HEK293 (cell line): ENCODE results near the gene BEST1.

Source experiments
- CTCF ChIP-seq: fragments of 450-650 bp; formaldehyde crosslinking; IDR thresholded peaks from 2 replicates; pipeline ENCODE4 v1.5.1; 2016; ENCODE audit warnings: missing biosample characterization, missing genetic modification characterization
- HOXA7 ChIP-seq: sonication (generic); formaldehyde crosslinking; IDR thresholded peaks from 2 replicates; pipeline ENCODE4 v1.8.1; 2022; ENCODE audit warnings: missing genetic modification reagents, borderline replicate concordance
- PRDM2 ChIP-seq: fragments of 450-650 bp; formaldehyde crosslinking; IDR thresholded peaks from 2 replicates; pipeline ENCODE4 v1.5.1; 2016; ENCODE audit warnings: missing biosample characterization, missing genetic modification characterization, borderline replicate concordance
- RBAK ChIP-seq: fragments of 450-650 bp; formaldehyde crosslinking; IDR thresholded peaks from 2 replicates; pipeline ENCODE4 v1.5.1; 2016; ENCODE audit warnings: missing biosample characterization, missing genetic modification characterization
- REST ChIP-seq: fragments of 450-650 bp; formaldehyde crosslinking; IDR thresholded peaks from 2 replicates; pipeline ENCODE4 v1.5.1; 2016; ENCODE audit warnings: missing biosample characterization, missing genetic modification characterization
- YY1 ChIP-seq: fragments of 450-650 bp; formaldehyde crosslinking; IDR thresholded peaks from 2 replicates; pipeline ENCODE4 v1.5.1; 2018; ENCODE audit warnings: missing biosample characterization, missing genetic modification characterization
- ZNF10 ChIP-seq: fragments of 450-650 bp; formaldehyde crosslinking; IDR thresholded peaks from 2 replicates; pipeline ENCODE4 v1.5.1; 2017; ENCODE audit warnings: missing biosample characterization, missing genetic modification characterization
- ZNF175 ChIP-seq: fragments of 450-650 bp; formaldehyde crosslinking; IDR thresholded peaks from 2 replicates; pipeline ENCODE4 v1.5.1; 2016; ENCODE audit warnings: missing biosample characterization, missing genetic modification characterization
- ZNF398 ChIP-seq: fragments of 450-650 bp; formaldehyde crosslinking; IDR thresholded peaks from 2 replicates; pipeline ENCODE4 v1.5.1; 2017; ENCODE audit warnings: missing biosample characterization, missing genetic modification characterization
- ZNF558 ChIP-seq: fragments of 450-650 bp; formaldehyde crosslinking; IDR thresholded peaks from 2 replicates; pipeline ENCODE4 v1.5.1; 2016; ENCODE audit warnings: missing biosample characterization, missing genetic modification characterization
- ZNF629 ChIP-seq: fragments of 450-650 bp; formaldehyde crosslinking; IDR thresholded peaks from 2 replicates; pipeline ENCODE4 v1.5.1; 2017; ENCODE audit warnings: missing biosample characterization, missing genetic modification characterization
- ZNF792 ChIP-seq: fragments of 450-650 bp; formaldehyde crosslinking; IDR thresholded peaks from 2 replicates; pipeline ENCODE4 v1.5.1; 2016; ENCODE audit warnings: missing biosample characterization, missing genetic modification characterization
- TF ChIP-seq, protein P1 (sequence below): fragments of 450-650 bp; formaldehyde crosslinking; IDR thresholded peaks from 2 replicates; pipeline ENCODE4 v1.5.1; 2016; ENCODE audit warnings: missing biosample characterization, missing genetic modification characterization, borderline replicate concordance

GRCh38 chr11:61922539-61922938 is 27.6 kb upstream of the BEST1 start:
- TF ChIP-seq ZNF398 (no peak), CTCF (tag by site-specific recombination) (no peak), YY1 (tag by site-specific recombination) (no peak), REST (tag by site-specific recombination) (no peak), RBAK (tag by site-specific recombination) (no peak), ZNF175 (no peak), ZNF792 (tag by site-specific recombination) (no peak), HOXA7 (CRISPR knock-in tag) (no peak), ZNF629 (tag by site-specific recombination) (no peak), PRDM2 (tag by site-specific recombination) (no peak), ZNF10 (tag by site-specific recombination) (no peak), ZNF558 (tag by site-specific recombination) (no peak)
- TF ChIP-seq, protein P1, sequence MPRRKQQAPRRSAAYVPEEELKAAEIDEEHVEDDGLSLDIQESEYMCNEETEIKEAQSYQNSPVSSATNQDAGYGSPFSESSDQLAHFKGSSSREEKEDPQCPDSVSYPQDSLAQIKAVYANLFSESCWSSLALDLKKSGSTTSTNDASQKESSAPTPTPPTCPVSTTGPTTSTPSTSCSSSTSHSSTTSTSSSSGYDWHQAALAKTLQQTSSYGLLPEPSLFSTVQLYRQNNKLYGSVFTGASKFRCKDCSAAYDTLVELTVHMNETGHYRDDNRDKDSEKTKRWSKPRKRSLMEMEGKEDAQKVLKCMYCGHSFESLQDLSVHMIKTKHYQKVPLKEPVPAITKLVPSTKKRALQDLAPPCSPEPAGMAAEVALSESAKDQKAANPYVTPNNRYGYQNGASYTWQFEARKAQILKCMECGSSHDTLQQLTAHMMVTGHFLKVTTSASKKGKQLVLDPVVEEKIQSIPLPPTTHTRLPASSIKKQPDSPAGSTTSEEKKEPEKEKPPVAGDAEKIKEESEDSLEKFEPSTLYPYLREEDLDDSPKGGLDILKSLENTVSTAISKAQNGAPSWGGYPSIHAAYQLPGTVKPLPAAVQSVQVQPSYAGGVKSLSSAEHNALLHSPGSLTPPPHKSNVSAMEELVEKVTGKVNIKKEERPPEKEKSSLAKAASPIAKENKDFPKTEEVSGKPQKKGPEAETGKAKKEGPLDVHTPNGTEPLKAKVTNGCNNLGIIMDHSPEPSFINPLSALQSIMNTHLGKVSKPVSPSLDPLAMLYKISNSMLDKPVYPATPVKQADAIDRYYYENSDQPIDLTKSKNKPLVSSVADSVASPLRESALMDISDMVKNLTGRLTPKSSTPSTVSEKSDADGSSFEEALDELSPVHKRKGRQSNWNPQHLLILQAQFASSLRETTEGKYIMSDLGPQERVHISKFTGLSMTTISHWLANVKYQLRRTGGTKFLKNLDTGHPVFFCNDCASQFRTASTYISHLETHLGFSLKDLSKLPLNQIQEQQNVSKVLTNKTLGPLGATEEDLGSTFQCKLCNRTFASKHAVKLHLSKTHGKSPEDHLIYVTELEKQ (tag by site-specific recombination) = no peak
